Loucy (cell line): ENCODE measurements around the gene CD7.

Experiments used
- EZH2phosphoT487 ChIP-seq: fragments of 200-600 bp; IDR thresholded peaks from 2 replicates; pipeline ENCODE4 v1.6.1; 2018; ENCODE audit warnings: antibody characterized with exemption, mild to moderate bottlenecking, moderate library complexity, borderline replicate concordance
- TF ChIP-seq, protein P1 (sequence below): fragments of 200-600 bp; sonication (generic); conservative IDR thresholded peaks from 2 replicates; pipeline ENCODE4 v1.5.1; 2014; ENCODE audit warnings: mild to moderate bottlenecking, antibody characterized with exemption, low read length

DNA sequence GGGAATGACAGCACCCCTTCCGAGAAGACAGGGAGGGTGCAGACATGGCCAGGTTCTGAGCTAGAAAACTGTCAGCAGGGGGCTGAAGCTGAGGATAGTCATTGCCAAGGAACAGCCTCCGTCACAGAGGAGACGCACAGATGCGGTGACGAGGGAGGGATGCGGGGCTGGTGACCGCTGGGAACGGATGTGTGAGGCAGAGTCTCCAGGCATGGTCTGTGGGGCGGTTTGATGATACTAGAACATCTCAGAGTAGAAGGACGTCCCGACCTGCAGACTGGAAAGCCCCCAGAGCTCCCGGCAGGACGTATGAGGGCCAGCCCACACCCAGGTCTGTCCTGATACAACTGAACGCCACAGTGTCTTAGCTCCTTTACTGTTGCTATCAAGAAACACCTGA is 42.1 kb downstream of the CD7 start:
- TF ChIP-seq, protein P1, sequence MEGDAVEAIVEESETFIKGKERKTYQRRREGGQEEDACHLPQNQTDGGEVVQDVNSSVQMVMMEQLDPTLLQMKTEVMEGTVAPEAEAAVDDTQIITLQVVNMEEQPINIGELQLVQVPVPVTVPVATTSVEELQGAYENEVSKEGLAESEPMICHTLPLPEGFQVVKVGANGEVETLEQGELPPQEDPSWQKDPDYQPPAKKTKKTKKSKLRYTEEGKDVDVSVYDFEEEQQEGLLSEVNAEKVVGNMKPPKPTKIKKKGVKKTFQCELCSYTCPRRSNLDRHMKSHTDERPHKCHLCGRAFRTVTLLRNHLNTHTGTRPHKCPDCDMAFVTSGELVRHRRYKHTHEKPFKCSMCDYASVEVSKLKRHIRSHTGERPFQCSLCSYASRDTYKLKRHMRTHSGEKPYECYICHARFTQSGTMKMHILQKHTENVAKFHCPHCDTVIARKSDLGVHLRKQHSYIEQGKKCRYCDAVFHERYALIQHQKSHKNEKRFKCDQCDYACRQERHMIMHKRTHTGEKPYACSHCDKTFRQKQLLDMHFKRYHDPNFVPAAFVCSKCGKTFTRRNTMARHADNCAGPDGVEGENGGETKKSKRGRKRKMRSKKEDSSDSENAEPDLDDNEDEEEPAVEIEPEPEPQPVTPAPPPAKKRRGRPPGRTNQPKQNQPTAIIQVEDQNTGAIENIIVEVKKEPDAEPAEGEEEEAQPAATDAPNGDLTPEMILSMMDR: no peak
- no peak for TF ChIP-seq EZH2phosphoT487
